GM19238 (cell line): Measurements from ENCODE around the gene KRTAP5-4.
"Not testable (repeated sequence)": the region's sequence is repeated elsewhere in the genome, so short reads cannot be mapped to it uniquely, and the experiment has no call there.

ENCODE experiments used
- DNase-seq: peaks from one replicate; pipeline ENCODE4 v3.0.0; 2011; ENCODE audit warnings: low spot score; ENCODE audit not compliant: insufficient read length

Gene KRTAP5-4

DNA sequence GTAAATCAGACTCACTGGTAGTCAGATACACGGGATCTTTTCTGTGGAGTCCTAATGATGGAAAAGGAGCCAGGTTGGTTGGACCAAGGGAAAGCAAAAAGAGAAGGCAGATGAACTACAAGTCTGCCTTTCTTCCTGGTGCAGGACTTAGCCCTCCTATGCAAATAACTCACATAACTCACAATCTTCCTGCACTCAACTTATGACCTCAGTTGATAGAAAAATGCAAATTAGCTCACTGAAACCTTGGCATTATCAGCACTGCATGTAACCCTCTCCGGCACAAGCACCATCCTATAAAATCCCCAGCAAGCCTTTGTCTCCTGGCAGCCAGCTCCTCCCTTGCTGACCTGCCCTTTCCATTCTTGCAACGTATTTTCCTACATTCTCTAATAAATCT, 20.3 kb downstream of the KRTAP5-4 start:
- DNase-seq = not testable (repeated sequence)

DNA sequence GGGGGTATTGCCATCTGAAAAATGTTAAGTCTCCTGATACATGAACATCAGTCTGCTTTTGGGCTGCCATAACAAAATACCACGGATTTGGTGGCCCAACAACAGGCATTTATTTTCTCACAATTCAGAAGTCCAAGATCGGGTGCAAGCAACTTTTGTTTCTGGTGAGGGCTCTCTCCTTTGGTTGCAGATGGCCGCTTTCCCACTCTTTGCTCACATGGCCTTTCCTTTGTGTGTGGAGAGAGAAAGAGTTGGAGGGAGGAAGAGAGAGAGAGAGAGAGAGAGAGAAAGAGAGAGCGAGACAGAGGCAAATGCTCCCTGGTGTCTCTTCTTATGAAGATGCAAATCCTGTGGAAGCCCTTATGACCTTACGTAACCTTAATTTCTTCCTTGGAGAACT, 21.3 kb downstream of the KRTAP5-4 start:
- no peak for DNase-seq

DNA sequence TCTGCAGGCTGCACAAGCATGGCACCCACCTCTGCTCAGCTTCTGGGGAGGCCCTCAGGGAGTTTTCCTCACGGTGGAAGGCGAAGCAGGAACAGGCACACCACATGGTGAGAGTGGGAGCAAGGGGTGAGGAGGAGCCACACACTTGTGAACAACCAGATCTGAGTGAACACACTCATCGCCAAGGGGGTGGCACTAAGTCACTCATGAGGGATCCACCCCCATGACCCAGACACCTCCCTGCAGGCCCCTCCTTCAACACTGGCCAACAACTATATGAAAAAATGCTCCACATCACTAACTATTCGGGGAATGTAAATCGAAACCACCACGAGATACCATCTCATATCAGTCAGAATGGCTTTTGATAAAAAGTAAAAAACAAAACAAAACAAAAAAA, 23.1 kb downstream of the KRTAP5-4 start:
- no peak for DNase-seq

DNA sequence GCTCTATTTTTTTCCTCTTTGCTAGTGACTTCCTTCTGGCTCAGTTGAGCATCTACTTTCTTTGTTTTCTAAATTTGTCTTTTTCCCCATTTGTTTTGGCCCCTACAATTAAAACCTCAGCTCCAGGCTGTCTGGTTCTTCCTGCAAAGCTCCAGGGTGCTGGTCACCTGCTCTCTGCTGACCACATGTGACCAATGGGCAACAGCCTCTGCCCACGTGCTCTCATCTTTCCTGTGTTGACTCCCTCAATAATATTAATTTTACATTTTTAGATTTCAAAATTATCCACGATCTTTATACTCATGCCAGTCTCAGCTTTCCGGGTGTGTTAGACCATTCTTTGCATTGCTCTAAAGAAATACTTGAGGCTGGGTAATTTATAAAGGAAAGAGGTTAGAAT, 23.5 kb downstream of the KRTAP5-4 start:
- DNase-seq = not testable (repeated sequence)

DNA sequence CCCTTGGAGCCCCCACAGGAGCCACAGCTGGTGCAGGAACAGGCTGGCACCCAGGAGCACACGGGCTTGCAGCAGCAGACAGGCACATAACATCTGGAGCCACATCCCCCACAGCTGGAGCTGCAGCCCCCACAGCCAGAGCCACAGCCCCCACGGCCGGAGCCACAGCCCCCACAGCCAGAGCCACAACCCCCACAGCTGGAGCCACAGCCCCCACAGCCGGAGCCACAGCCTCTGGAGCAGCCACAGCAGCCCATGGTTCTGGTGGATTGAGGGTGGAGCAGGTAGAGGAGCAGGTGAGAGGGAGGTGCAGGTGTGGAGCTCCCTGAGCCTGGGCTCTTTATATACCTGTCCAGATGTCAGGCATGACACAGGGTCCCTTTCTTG, 24.0 kb downstream of the KRTAP5-4 start, which contains the start of gene KRTAP5-2:
Gene KRTAP5-2 (minus strand): TSS at position 301 of the 387 bp plus-strand sequence. CDS start 44 bp downstream, at position 257.
- no peak for DNase-seq

DNA sequence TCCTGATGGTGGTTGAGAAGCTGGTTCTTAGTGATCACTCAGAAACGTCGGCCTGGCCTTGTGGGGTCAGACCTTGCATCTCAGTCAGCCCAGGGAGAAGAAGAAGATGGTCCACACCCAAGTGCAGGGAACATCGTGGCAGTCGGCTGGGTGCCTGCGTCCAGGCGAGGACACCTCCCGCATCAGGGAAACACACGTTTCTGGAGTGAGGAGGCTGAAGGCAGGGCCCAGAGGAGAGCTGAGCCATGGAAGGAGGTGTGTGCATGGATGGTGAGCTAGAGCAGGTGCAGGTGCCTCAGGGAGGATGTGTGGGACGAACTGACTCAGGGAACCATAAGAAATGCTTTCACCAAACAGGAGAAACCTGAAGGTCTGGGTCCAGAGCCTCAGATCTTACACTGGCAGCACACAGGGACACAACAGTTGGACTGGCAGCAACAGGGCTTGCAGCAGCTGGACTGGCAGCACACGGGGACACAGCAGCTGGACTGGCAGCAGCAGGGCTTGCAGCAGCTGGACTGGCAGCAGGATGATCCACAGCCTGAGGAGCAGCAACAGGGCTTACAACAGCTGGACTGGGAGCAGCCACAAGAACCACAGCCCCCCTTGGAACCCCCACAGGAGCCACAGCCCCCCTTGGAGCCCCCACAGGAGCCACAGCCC, 24.5 kb downstream of the KRTAP5-4 start:
- no peak for DNase-seq

DNA sequence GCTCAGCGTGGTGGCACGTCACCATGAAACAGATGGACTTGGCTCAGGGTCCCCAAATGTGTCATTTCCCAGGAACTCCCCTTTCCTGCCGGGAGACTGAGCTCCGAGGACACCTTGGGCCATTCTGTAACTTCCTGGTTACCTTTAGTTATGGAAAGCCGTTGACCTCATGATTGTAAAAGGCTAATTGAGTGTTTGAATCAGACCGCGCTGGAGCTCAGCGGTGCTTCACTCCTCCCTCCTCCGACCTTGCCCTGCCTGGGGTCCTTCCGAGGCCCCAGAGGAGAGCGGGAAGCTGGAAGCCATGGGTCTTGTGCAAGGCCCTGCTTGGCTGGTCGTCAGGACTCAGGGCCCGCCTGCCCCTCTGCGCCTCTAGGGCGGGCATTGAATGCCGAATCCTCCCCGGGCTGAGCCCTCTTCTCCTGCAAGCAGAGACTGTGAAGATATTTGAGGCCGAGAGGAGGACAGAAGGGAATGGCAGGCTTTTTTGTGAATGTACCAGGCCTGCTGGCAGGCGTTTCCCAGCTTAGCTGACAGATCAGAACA, 25.3 kb downstream of the KRTAP5-4 start:
- not testable (repeated sequence) for DNase-seq

DNA sequence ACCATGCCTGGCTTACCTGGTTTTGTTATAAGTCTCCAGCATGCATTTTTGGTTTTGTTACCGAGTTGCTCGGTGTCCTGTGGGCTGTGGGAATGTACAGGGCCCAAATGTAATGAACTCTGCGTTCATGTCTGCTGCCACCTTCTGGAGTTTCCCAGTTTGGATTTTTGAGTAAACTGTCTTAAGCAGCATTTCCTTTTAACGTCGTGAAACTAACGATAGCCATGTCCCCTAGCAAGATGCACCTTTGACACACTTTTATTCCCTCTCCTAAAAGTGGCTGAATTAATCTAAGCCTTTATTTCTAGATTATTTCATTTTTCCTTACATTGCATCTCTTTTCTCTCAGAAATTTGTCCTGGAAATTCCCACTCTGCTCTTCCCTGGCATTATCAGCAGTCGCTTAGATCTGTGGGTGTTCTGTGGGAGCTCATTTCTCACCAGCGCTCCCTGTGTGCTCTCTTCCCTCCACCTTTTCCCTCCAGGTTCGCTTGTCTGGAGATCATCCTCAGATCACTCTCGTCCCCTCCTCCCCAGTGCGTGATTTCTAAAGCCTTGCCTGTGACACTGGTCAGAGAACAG, 25.9 kb downstream of the KRTAP5-4 start:
- not testable (repeated sequence) for DNase-seq

DNA sequence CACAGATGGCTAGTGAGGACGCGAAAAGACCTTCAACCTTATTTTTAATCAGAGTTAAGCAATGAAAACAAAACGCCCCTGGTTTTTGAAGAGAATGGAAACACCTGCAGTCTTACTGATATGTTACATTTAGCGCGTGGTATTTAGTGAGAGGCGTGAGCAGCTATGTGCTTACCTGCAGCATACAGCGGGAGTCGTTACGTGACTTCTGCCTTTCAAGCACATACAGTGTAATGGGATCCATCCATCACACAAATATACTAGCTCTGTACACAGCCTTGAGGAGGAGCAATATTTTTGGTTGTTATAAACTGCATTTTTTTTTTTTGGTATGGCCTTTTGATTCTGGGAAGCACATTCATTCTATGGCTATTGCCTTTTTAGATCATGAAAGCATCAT, 29.3 kb downstream of the KRTAP5-4 start:
- no peak for DNase-seq

DNA sequence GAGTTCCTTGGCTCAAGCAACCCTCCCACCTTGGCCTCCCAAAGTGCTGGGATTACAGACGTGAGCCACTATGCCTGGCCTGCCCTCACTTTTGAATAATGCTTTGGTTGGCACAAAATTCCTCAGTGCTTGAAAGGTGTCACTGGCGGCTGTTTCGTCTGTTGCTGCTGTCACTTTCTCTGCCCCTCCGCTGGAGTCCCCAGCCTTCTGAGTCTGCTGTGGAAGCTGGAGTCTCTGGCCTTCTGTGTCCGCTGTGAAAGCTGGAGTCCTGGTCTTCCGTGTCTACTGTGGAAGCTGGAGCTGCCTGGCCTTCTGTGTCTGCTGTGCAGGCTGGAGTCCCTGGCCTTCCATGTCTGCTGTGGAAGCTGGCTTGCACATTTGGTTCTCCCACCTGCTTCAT, 31.9 kb downstream of the KRTAP5-4 start:
- DNase-seq = no peak

DNA sequence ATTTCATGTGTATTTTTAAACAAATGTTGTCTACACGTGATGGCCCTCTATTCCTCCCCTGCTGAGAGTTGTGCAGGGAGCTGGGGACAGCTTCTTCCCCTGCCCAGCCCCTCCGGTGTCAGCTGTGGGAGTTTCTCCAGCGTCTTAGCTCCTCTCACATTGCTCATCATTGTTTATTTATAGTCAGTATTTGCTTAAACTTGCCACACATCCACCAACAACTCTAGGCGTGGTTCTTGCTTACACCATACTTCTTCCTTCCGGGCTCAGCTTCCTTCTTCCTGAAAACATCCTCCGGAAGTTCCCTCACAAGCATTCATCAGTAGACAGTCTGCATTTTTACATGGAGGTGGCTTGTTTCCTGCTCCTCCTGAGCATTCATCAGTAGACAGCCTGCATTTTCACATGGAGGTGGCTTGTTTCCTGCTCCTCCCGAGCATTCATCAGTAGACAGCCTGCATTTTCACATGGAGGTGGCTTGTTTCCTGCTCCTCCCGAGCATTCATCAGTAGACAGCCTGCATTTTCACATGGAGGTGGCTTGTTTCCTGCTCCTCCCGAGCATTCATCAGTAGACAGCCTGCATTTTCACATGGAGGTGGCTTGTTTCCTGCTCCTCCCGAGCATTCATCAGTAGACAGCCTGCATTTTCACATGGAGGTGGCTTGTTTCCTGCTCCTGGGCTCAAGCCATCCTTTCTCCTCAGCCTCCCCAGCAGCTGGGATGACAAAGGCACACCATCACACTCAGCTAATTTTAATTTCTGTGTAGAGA, 32.6 kb downstream of the KRTAP5-4 start:
- DNase-seq = not testable (repeated sequence)

DNA sequence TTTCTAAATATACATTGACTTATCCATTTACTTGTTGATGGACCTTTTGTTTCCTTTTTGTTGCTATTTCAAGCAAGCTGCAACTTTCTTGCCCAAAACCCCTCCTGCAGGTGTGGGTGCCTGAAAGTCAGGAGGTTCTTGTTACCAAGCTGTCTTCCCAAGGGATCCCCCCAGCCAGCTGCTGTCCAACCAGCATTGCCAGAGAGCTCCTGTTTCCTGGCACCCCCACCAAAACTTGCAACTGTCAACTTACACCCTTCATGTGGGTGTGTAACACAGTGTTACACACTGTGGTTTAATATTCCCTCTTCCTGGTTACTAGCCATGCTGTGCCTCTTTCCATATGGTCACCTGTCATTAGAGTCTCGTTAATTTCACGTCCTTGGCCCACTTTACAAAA, 35.2 kb downstream of the KRTAP5-4 start:
- no peak for DNase-seq

DNA sequence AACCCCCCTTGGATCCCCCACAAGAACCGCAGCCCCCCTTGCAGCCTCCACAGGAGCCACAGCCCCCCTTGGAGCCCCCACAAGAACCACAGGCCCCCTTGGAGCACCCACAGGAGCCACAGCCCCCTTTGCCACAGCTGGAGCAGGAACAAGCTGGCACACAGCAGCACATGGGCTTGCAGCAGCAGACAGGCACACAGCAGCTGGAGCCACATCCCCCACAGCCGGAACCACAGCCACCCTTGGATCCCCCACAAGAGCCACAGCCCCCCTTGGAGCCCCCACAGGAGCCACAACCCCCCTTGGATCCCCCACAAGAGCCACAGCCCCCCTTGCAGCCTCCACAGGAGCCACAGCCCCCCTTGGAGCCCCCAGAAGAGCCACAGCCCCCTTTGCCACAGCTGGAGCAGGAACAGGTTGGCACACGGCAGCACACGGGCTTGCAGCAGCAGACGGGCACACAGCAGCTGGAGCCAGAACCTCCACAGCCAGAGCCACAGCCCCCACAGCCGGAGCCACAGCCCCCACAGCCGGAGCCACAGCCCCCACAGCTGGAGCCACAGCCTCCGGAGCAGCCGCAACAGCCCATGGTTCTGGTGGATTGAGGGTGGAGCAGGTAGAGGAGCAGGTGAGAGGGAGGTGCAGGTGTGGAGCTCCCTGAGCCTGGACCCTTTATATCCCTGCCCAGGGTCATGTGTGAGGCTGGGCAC, 37.1 kb downstream of the KRTAP5-4 start, which contains the start of gene KRTAP5-1:
Gene KRTAP5-1 (minus strand): TSS at position 623 of the 710 bp plus-strand sequence. CDS start 34 bp downstream, at position 589.
- DNase-seq = not testable (repeated sequence)

DNA sequence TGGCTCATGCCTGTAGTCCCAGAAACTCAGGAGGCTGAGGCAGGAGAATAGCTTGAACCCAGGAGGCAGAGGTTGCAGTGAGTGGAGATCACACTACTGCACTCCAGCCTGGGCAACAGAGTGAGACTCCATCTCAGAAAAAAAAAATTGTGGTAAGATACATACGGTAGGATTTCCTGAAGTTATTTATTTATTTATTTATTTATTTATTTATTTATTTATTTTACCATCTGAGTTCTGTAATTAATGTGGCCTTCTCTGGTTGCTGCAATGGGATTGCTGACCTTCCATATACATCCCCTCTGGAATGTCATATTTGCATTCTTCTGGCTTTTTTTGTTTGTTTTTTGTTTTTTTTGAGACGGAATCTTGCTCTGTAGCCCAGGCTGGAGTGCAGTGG, 39.0 kb downstream of the KRTAP5-4 start:
- not testable (repeated sequence) for DNase-seq

DNA sequence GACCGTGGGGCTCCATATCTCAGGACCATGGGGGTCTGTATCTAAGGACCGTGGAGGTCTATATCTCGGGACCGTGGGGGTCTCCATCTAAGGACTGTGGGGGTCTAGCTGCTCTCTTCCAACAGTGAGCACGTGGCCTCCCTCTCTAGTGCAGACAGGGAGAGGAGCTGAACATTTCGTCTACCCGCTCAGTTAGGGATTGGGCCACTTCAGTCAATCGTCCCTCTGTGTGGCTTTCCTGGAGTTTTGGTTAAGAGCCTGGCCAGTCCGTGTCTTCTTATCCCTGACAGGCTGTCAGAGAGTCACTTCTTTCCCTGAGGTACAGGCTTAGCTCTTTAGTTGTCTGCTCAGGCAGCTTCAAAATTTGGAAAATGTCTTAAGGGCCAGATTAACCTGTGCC, 40.0 kb downstream of the KRTAP5-4 start:
- DNase-seq = no peak

DNA sequence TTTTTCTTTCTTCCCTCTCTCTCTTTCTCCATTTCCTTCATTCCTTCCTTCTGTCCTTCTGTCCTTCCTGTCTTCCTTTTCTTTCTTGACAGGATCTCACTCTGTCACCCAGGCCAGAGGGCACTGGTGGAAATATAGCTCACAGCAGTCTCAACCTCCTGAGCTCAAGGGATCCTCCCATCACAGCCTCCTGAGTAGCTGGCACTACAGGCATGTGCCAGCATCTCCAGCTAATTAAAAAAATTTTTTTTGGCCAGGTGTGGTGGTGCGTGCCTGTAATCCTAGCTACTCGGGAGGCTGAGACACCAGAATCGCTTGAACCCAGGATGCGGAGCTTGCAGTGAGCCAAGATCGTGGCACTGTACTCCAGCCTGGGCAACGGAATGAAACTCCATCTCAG, 45.1 kb downstream of the KRTAP5-4 start:
- DNase-seq = no peak

DNA sequence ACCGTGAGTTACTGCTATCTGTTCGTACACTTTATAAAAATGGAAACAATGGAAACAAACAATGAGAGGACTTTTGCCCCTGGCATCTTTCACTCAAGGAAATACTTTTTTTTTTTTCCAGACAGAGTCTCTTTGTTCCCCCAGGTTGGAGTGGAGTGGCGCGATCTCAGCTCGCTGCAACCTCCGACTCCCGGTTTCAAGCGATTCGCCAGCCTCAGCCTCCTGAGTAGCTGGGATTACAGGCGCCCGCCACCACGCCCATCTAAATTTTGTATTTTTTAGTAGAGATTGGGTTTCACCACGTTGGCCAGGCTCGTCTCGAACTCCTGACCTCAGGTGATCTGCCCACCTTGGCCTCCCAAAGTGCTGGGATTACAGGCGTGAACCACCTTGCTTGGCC, 46.2 kb downstream of the KRTAP5-4 start:
- DNase-seq = not testable (repeated sequence)

DNA sequence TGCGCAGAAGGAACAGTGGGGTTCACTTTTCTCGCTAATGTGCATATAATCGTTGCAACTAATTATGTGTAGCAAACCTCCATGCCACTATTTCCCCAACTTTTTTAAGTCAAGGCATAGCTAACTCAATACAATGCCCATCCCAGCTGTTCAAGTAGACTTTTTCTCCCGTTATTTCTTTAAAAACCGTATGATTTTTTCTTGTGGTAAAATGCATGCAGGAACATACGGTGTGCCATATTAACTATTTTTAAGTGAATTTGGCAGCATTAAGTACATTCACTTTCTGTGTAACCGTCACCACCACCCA, 47.0 kb downstream of the KRTAP5-4 start:
- no peak for DNase-seq

DNA sequence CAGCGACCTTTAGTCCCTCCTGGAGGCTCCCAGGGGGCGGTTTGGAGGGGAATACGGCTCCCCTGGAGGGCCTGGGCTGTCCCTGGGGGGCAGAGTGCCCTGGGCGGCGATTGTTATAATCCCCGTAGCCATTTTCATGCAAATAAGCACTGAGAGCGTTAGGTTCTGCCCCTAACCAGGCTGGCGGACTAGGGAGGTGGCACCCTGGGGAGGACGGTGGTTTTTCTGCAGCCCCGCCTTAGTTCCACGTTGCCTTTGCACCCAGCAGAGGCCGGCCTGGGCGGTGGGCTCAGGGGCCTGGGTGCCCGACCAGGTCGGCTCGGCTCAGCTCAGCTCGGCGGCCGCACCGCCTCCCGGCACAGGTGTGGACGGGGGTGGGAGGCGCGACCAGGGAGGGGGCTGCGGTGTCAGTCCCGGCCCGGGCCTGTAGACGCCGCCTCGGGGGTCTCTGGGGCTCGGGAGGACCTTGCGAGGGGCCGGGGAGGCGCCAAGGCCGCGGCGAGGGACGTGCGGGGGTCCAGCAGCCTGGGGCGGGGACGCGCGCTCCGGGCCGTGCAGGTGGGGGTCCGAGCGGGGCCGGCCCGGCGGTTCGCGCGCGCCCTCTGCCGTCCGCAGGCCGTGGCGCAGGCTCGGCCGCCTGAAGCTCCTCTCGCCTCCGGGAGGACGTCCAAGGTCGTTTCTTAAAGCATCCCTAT, 47.6 kb downstream of the KRTAP5-4 start:
- peak; percentile 70 for DNase-seq

DNA sequence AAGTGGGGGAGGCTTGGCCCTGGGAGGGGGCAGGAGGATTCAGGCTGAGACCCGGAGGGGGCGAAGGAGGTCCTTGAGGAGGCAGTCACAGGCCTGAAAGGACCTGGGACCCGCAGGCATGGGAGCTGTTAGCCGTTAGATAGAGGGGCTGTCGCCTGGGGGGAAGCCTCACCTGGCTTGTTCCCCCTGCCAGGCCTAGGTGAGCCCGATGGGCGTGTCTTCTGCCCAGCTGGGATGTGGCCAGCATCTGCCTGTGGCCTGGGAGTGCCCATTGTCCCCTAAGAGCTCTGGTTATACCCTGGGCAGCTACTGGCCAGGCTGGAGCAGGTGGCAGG, 48.1 kb downstream of the KRTAP5-4 start:
- no peak for DNase-seq
